GM12873 (cell line): ENCODE results near the gene PDLIM5.

ENCODE experiments used
- CTCF ChIP-seq: IDR thresholded peaks from 2 replicates; pipeline ENCODE4 v1.5.1; 2012; ENCODE audit warnings: low read depth, mild to moderate bottlenecking, moderate library complexity, low read length, control low read depth; ENCODE audit not compliant: insufficient read depth; ENCODE audit errors: missing control alignments

The PDLIM5 gene

GRCh38 chr4:94654714-94655113 lies 203.0 kb downstream of the PDLIM5 start:
- no peak for TF ChIP-seq CTCF

GRCh38 chr4:94660614-94661013 lies 208.9 kb downstream of the PDLIM5 start:
- no peak for TF ChIP-seq CTCF

- no peak for TF ChIP-seq CTCF
Measured at GRCh38 chr4:94665500-94666404, 214.0 kb downstream of the PDLIM5 start.

- TF ChIP-seq CTCF = no peak
Measured at GRCh38 chr4:94668724-94669123, 217.0 kb downstream of the PDLIM5 start.

GRCh38 chr4:94669672-94670664 lies 218.2 kb downstream of the PDLIM5 start:
- no peak for TF ChIP-seq CTCF

GRCh38 chr4:94671113-94671512 lies 219.4 kb downstream of the PDLIM5 start:
- no peak for TF ChIP-seq CTCF

- TF ChIP-seq CTCF = no peak
Measured at GRCh38 chr4:94673961-94674360, 222.2 kb downstream of the PDLIM5 start.
